ENCODE data around the gene AP5Z1. TPM values are rescaled to one million over a fixed set of nuclear protein-coding genes. Genes with fewer than 3 reads are reported as not detected.

AP5Z1 gene, protein sequence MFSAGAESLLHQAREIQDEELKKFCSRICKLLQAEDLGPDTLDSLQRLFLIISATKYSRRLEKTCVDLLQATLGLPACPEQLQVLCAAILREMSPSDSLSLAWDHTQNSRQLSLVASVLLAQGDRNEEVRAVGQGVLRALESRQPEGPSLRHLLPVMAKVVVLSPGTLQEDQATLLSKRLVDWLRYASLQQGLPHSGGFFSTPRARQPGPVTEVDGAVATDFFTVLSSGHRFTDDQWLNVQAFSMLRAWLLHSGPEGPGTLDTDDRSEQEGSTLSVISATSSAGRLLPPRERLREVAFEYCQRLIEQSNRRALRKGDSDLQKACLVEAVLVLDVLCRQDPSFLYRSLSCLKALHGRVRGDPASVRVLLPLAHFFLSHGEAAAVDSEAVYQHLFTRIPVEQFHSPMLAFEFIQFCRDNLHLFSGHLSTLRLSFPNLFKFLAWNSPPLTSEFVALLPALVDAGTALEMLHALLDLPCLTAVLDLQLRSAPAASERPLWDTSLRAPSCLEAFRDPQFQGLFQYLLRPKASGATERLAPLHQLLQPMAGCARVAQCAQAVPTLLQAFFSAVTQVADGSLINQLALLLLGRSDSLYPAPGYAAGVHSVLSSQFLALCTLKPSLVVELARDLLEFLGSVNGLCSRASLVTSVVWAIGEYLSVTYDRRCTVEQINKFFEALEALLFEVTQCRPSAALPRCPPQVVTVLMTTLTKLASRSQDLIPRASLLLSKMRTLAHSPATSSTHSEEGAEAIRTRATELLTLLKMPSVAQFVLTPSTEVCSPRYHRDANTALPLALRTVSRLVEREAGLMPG
- total RNA-seq = 15.7 and 20.4 TPM in 2 replicates

DNA sequence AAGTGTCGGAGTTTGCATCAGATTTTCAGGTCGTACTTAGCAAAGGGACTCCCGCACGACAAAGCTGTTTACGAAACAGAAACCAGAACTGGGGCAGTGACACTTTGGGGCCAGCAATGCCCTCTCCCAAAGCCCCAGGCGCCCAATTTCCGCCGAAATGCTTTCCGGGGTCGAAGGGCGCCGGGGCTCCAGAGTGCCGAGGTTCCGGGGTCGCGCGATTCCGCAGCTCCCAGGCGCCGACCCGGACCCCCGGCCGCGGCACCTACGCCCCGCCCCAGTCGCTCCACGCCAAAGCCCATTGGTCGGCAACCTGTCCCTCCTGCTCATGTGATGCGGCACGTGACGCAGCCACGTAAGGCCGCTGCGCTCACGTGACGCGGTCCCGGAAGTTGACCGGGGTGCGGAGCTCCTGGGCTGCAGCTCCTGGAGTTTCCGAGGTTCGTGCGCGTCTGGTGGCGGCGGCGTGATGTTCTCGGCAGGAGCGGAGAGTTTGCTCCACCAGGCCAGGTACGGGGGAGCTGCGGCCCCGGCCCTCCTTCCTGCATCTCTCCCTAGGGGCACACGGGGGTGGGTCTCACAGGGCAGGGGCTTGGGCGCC is at the start of gene AP5Z1:
Gene AP5Z1 (plus strand): TSS at position 374 of the 598 bp plus-strand sequence. CDS start 93 bp downstream, at position 467.

Other genes starting within 250 kb of the AP5Z1 start
- gene FOXK1, start 93.3 kb upstream of the AP5Z1 start, total RNA-seq = 21.0 and 24.8 TPM in 2 replicates
- not detected in 2 replicates for gene PAPOLB, start 86.4 kb downstream of the AP5Z1 start, total RNA-seq
- gene RADIL, start 108.1 kb downstream of the AP5Z1 start, total RNA-seq = not detected in 2 replicates
- gene MMD2, start 183.6 kb downstream of the AP5Z1 start, total RNA-seq = not detected in 2 replicates